ENCODE results near the gene RSPO3. TPM values are rescaled to one million over a fixed set of nuclear protein-coding genes. Genes with fewer than 3 reads are reported as not detected.

Gene RSPO3
- total and polyA plus RNA-seq, 2 of the 4 experiments (the other 2 are of a cell fraction): not detected

DNA sequence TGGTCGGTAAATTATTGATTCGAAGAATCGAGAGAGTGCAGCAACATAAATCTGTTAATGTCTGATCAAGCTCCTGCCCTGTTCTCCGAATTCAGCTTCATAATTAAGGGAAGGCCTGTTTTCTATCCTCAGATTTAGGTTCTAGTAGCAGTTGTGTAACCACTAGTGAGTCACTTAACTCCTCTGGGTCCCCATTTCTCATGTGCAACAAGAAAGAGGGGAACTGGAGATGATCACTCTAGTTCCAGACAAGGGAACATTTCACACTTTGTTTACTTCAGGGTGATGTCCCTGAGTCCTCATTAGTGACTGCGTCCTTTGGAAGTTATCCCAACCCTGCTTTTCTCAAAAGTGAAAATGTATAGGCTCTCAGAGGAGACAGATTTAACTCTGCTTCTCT lies 80.1 kb downstream of the RSPO3 start:
- Histone ChIP-seq H4K5ac (ENCODE audit: low read depth, low read length) (no peak overlapping the region), H3K79me1 (ENCODE audit: low read depth in 1 of 2, low read length in 2 of 2) (no peaks in the 10 kb centered on the region), H2BK15ac (ENCODE audit: low read depth, low read length) (no peak overlapping the region), H3K14ac (replicated peaks; ENCODE audit: low read depth, low read length) (no peak overlapping the region), H3K4me2 (ENCODE audit: low read depth, low read length) (no peak overlapping the region), H2BK120ac (ENCODE audit: low read depth, low read length) (no peak overlapping the region), H3K9me1 (ENCODE audit: insufficient read depth, low read length) (no peaks in the 10 kb centered on the region), H3K4me1 (ENCODE audit: control insufficient read depth, insufficient read depth, low read length) (no peaks in the 10 kb centered on the region), H3K23ac (ENCODE audit: low read depth, low read length) (no peak overlapping the region), H3K4me3 (ENCODE audit: insufficient read depth, low read depth, low read length) (no peak overlapping the region), H3K18ac (ENCODE audit: low read depth, low read length) (no peak overlapping the region), H3K9me3 (ENCODE audit: control insufficient read depth, insufficient read depth, low read length) (no peaks in the 10 kb centered on the region), H4K91ac (ENCODE audit: insufficient read depth, low read depth, low read length) (no peak overlapping the region), H4K20me1 (ENCODE audit: insufficient read depth, low read length) (no peaks in the 10 kb centered on the region), H2BK20ac (ENCODE audit: low read depth, low read length) (no peak overlapping the region), H4K8ac (ENCODE audit: low read depth in 2 of 2, low read length in 2 of 2) (no peak overlapping the region), H2AFZ (replicated peaks; ENCODE audit: low read length, poor library complexity) (no peak overlapping the region), H3K9ac (ENCODE audit: low read depth, low read length) (no peak overlapping the region), H2BK5ac (ENCODE audit: low read depth, low read length, poor library complexity, severe bottlenecking) (no peak overlapping the region), H3K56ac (ENCODE audit: extremely low read depth, insufficient read depth, low read length) (no peak overlapping the region), H3K27me3 (ENCODE audit: control insufficient read depth, insufficient read depth, low read length) (no peaks in the 10 kb centered on the region), H3K27ac (ENCODE audit: insufficient read depth, low read length) (no peak overlapping the region), H2AK5ac (ENCODE audit: low read depth, low read length) (no peak overlapping the region), H2AK9ac (replicated peaks; ENCODE audit: low read depth, low read length, poor library complexity) (no peak overlapping the region), H3K36me3 (ENCODE audit: control insufficient read depth, insufficient read depth, low read length) (no peaks in the 10 kb centered on the region), H3K4ac (ENCODE audit: low read depth, low read length) (no peak overlapping the region)
- peak; percentile 32 for ATAC-seq (ENCODE audit: low read depth)
- dilution Hi-C loops (cut with HindIII; ENCODE audit: low sequenced_read_pairs, unreplicated experiment): no loop called here
- POLR2A ChIA-PET (ENCODE audit: unreplicated experiment): interaction anchor here (0.6 kb wide), 1 partner anchor 103 kb away, joined by 3 read pairs; no protein-coding TSS in a partner anchor
- CTCF ChIA-PET: no interaction called here
- in situ Hi-C loops (cut with MboI; ENCODE audit: low sequenced_read_pairs): no loop called here
- intact Hi-C loops (cut with micrococcal nuclease): no loop called here
- peak; percentile 43 for DNase-seq
- no CpG with 5 or more reads among the region's 5 CpGs for whole genome bisulfite sequencing, 2 experiments (ENCODE audit: extremely low coverage in 2 of 2, insufficient read length in 1 of 2)
- TF ChIP-seq CHD1 (IDR thresholded peaks at IDR 0.05; ENCODE audit: low read depth, low read length) (no peak), BHLHE40 (IDR thresholded peaks at IDR 0.05; ENCODE audit: low read depth, low read length) (no peak), FOS (IDR thresholded peaks at IDR 0.05; ENCODE audit: low read depth, low read length) (0 out of 2 replicates have a peak, but pooled peaks have one; percentile 9), CEBPB (IDR thresholded peaks at IDR 0.05; ENCODE audit: low read depth, low read length) (peak; percentile 47; the same call in 1 of the 2 replicates)
- no TSS peak for BruUV-seq (replicated peaks)

All from IMR-90 (cell line).